ENCODE measurements around the gene IRF3.
A peak's percentile ranks its signal among the peaks of the same experiment; 100 is the strongest.
"Not testable (repeated sequence)": the region's sequence is repeated elsewhere in the genome, so short reads cannot be mapped to it uniquely, and the experiment has no call there.

IRF3 gene

DNA sequence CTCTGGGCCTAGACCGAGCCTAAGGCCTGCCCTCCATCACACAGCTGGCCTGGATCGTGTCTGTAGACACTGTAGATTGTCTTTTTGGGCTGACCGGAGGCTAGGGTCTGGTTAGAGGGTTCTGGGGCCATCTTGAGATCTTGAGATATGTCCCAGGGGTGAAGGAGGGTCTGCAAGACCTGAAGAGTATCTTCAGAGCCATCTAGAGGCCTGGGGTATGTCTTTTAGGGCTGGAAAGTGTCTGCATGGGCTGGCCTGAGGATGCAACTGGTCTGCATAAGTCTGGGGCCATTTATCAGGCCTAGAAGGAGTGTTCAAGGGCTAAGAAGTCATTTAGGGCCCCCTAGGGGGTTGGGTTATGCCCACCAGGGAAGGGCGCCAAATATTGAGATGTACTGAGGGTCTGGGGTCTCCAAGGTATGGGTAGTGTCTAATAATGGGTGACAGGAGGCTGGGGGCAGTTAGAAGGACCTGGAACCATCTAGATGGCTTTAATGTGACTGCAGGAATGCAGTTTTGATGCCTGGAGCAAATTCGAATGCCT, 23.1 kb downstream of the IRF3 start:
- no peak for DNase-seq

DNA sequence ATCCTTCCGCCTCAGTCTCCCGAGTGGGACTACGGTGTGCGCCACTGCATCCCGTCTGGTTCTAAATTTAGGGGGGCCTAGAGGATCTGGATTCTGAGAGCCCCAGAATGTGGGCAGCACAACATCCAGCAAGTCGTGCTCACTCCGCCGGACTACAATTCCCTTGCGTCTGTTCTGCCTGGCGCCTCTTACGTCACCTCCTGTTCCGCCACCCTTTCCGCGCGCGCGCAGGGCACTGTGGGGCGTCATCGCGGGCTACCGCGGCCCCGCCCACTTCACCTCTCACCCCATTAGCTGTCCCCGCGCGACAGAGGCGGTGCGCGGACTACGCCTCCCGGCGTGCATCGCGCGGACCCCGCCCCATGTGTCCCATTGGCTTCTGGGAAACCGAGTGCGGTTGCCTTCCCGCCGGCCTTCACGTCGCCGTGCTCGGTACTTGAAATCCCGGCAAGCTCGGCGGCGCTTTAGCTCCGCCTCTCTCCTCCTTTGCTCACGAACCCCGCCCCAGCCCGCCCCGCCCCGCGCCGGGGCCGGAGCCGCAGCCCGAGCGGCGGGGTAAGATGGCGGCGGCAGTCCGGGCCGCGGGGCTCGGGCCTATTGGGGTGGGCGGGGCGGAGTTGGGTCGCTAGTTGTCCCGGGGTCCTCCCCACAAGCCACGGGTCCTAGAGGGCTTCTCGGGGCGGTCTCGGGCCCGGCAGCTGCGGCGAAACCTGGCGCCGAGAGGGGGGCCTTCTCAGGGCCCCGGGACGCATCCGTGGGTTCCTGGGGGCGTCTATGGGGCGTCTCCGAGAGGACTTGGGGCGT, 23.8 kb downstream of the IRF3 start, which contains the start of gene SCAF1:
SCAF1 (plus strand) TSS at position 522 of the 804 bp plus-strand sequence. CDS start 2,818 bp downstream, outside the sequence.
- DNase-seq, result peak; percentile 99

- peak; percentile 100 for DNase-seq
Measured at GRCh38 chr19:49640113-49640898, 25.4 kb downstream of the IRF3 start, which contains the start of gene RRAS. RRAS (minus strand) TSS chr19:49640143; CDS start chr19:49640098, 45 bp downstream.

DNA sequence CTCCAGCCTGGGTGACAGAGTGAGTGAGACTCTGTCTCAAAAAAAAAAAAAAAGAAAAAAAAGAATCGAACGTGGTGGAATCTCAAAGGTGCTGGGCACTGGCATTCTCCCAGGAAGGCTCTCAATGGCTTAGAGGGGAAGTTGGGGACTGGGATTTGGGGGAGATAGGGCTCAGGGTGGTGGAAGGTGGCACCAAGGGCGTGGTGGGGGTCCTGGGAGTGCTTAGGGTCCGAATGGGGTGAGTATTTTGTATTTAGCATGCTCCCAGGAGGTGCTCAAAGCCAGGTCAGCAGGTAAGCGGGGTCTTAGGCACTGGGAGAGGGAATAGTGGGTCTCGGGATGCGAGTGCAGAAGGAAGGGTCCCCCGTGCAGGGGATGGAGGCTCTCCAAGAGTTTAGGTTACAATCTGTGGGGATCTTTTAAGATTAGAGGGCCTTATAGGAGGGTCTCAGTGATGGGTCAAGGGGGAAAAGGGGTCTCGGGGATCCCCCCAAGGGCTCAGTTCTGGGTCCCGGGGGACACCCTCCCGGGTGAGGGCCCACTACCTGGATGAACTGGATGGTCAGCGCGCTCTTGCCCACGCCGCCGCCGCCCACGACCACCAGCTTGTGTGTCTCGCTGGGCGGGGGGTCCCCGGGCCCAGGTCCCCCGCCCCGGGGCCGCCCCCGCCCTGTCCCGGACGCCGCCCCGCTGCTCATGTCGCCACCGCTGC, 26.1 kb downstream of the IRF3 start:
- DNase-seq, result no peak

DNA sequence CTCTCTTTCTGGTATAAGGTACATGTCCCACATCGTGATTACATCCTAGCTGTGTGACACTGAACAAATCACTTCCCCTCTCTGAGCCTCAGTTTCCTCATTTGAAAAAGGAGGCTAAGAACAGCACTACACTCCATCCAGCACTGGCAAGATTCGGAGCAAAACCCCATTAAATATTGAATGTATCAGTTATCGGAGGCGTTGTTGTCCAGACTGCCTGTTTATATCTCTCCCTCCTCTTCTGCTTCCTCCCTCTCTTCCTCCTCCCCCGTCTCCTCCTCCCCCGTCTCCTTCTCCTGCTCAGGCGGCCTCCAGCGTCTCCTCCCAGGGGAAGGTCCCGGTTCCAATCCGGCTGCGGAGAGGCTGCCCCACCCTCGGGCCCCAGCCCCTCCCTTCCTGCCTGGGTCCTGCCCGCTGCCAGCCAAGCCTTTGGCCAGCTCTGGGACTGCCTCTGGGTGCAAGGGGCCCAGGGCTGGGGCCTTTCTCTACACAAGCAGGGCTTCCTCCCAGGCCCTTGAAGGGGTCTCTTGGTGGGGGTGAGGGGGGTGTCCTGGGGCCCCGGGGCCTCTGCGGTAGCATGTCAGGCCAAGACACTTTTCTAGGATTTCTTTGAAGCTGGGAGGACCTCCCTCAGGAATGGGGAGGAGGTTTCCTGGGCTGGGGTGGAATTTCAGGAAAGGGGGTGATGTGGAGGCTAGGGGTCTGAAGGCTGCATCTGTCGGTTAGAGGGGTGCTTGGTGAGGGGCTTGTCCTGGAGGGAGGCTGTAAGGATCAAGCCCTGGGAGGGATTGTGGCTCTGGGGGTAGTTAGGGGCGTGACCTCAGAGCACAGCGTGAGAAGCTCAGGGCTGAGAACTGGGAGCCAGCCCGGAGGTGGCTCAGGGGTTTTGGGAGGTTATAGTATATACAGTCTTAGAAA, 27.6 kb downstream of the IRF3 start:
- no peak for DNase-seq

- DNase-seq, result no peak
Measured at GRCh38 chr19:49636233-49636932, 29.3 kb downstream of the IRF3 start.

- DNase-seq, result no peak
Measured at GRCh38 chr19:49635530-49636232, 30.0 kb downstream of the IRF3 start.

DNA sequence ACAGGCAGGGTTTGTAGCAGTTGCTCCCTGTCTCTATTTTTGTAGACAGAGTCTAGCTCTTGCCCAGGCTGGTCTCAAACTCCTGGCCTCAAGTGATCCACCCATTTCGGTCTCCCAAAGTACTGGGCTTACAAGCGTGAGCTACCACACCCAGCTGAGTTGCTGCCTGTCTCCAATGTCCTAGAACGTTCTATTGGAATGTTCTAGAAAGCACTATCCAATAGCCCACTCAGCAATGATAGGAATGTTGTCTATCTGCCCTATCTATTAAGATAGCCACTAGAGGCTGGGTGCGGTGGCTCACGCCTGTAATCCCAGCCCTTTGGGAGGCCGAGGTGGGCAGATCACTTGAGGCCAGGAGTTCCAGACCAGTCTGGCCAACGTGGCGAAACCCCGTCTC, 32.4 kb downstream of the IRF3 start:
- DNase-seq, result not testable (repeated sequence)

- DNase-seq, result no peak
Measured at GRCh38 chr19:49632576-49632975, 33.1 kb downstream of the IRF3 start.

DNA sequence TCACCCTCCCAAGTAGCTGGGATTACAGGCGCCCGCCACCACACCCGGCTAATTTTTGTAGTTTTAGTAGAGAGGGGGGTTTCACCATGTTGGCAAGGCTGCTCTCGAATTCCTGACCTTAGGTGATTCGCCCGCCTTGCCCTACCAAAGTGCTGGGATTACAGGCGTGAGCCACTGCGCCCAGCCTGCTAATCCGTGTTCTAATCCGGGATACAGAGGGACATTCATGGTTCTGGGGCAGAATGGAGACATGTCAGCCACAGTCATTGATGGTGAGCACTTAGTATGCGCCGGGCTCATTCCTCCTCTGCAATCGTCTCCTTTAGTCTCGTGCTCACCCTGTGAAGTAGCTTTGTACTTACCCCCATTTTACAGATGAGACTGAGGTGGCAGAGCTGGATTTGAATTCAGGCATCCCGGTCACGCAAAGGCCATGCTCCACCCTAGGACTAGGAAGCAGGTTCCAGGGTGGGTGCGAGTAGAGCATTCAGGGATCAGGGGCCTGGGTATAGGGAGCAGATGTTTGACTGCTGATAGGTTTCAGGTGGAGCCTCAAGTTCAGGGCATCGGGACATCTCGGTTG, 34.0 kb downstream of the IRF3 start:
- no peak for DNase-seq

GRCh38 chr19:49631014-49631588, 34.6 kb downstream of the IRF3 start:
- DNase-seq, result no peak

- no peak for DNase-seq
Measured at GRCh38 chr19:49629659-49630058, 36.0 kb downstream of the IRF3 start.

DNA sequence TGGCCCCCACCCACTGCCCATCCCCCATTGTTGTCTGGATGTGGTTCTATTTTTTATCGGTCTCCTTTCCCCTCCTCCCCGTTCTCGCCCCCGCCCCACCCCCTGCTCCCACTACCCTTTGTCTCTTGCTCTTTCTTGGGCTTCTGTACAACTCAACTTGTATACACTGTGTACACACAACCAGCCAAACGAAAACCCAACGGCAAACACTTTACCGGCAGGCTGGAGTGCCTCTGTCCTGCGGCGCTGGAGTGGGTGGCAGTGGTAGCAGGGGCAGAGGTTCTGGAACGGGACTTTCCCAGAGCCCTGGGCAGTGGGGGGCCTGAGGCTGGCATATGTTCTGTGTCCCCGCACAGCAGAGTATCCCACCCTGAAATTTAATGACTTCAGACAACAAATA, 39.4 kb downstream of the IRF3 start:
- DNase-seq, result no peak

DNA sequence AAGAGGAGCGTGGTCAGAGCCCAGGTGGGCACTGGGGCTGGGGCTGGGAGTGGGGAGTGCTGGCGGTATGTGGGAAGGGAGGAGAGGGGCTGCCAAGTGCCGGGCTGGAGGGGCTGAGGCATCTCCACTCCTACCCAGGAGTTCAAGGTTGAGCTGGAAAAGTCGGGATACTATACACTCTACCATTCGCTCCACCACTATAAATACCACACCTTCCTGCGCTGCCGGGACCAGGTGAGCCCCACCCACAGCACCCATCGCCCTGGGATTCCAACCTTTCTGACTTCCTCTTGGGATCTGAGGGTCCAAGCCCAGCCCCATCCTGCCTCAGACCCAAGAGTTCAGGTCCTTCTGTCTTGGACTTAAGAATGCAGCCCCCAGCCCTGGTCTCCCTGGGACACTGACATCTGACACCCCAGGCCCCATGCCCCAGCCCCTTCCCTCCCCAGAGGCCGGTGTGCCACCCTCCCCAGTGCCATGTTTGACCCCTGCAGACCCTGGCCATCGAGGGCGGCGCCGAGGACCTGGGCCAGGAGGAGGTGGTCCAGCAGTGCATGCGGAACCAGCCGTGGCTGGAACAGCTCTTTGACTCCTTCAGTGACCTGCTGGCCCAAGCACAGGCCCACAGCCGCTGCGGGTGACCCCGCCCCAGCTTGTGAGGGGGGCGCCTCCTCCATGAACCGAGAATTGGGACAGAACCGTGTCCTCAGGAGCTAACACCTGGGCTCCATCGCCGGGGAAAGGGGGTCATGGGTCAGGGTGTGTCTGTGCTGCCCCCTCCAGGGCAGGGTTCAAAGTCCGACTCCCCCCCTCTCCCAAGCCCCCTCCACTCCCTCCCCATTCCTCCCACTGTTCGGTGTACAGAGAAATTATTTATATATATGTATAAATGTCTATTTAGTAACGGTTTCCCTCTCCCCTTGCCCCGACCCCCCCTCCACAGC, 40.4 kb downstream of the IRF3 start:
- DNase-seq, result no peak

DNA sequence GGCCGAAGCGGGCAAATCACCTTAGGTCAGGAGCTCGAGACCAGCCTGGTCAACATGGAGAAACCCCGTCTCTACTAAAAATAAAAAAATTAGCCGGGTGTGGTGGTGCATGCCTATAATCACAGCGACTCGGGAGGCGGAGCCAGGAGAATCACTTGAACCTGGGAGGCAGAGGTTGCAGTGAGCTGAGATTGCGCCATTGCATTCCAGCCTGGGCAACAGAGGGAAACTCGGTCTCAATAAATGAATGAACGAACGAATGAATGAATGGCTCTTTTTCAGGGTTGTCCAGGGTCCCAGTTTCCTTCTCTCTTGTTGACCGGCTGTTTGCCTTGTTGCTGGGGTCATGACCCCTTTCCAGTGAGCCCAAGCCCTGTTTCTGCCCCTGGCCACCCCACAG, 47.8 kb downstream of the IRF3 start:
- DNase-seq, result not testable (repeated sequence)

DNA sequence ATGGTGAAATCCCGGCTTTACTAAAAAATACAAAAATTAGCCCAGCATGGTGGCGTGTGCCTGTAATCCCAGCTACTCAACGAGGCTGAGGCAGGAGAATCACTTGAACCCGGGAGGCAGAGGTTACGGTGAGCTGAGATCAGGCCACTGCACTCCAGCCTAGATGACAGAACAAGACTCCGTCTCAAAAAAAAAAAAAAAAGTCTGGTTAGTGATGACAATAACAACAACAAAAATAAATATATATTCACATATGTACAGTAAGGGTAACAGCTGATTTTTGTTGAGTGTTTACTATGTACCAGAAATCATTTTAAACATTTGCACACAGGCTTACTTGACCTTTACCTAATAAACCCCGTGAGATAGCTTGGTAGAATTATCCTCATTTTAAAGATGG, 48.7 kb downstream of the IRF3 start:
- DNase-seq, result no peak

GRCh38 chr19:49616532-49616931, 49.1 kb downstream of the IRF3 start:
- no peak for DNase-seq

DNA sequence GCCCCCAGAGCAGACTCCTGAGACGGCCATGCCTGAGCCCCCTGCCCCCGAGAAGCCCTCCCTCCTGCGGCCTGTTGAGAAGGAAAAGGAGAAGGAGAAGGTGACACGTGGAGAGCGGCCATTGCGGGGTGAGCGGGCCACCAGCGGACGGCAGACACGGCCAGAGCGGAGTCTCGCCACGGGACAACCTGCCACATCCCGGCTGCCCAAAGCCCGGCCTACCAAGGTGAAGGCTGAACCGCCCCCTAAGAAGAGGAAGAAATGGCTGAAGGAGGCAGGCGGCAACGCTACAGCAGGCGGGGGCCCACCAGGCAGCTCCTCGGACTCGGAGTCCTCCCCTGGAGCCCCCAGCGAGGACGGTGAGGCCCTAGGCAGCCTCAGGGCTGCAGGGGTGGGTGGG, 49.8 kb downstream of the IRF3 start:
- no peak for DNase-seq
